ENCODE data around the gene DHRS12. TPM values are rescaled to one million over a fixed set of nuclear protein-coding genes. Genes with fewer than 3 reads are reported as not detected.

DHRS12 gene
- polyA plus RNA-seq, 1 experiment: 5.6 TPM

DNA sequence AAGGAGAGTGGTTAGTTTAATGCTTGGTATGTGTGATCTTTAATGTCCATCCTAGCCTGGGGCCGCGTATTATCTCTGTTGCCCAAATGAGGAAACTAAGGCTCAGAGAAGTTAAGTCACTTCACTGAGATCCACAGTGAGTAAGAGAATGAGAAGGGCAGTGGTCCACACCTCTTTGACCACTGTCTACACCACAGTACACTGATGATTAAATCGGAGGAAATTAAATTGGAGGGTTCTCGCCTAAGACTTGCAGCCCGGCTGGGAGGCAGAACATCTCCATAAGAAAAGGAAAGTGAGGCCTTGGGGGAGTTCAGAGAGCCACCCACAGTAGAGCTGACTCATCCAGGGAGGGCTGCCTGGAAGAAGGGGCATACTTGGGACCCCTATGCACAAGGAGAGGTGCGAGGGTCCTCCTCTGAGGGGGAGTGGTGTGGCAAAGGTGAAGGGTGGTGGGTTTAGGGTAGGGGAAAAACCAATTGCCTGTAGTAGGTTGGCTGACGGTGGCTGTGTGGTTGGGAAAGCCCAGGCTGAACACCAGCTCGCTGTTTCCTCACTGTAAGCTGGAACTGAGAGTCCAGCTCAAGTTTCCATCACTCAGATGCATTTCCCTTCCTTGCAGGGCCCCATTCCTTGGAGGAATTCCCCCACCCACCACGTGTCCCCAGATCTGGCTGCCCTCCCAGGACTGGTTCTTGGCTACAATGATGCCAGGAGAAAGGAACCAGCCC lies 15.0 kb upstream of the DHRS12 start:
- H3K36me3 ChIP-seq (ENCODE audit: control insufficient read depth, insufficient read depth, low read length): no peaks in the 10 kb centered on the region
- peaks cover 21% of the 10 kb centered on the region for H3K27me3 ChIP-seq (ENCODE audit: control insufficient read depth, insufficient read depth, low read length)
- no peak for DNase-seq (ENCODE audit: low read depth)
- ChIA-PET CTCF (no interaction called here), POLR2A (no interaction called here)
- no peak for TF ChIP-seq CTCF (IDR thresholded peaks at IDR 0.05; ENCODE audit: insufficient read depth, low read depth, low read length)
- no peak overlapping the region for H3K4me3 ChIP-seq (ENCODE audit: low read depth, low read length)

DNA sequence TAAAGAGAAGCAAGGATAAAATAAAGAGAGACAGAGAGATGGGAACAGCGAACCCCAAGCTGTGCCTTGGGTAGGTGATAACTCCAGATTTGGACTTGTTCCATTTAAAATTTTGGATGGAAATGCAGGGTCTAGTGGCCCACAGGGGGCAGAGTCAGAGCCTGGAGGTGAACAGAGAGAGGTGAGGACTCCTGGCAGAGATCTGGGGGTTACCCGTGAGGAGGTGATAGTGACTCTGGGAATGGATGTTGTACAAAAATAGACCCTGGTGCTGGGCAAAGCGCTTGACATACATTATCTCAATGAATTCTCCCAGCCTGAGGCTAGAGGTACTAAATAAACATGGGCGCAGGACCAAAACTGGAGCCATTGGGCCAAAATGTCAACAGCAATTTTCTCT lies 14.3 kb upstream of the DHRS12 start:
- no peak for TF ChIP-seq CTCF (IDR thresholded peaks at IDR 0.05; ENCODE audit: insufficient read depth, low read depth, low read length)
- Histone ChIP-seq H3K4me3 (ENCODE audit: low read depth, low read length) (no peak overlapping the region), H3K27me3 (ENCODE audit: control insufficient read depth, insufficient read depth, low read length) (peaks cover 21% of the 10 kb centered on the region), H3K36me3 (ENCODE audit: control insufficient read depth, insufficient read depth, low read length) (no peaks in the 10 kb centered on the region)
- DNase-seq (ENCODE audit: low read depth): no peak
- POLR2A ChIA-PET: no interaction called here
- CTCF ChIA-PET: no interaction called here

DNA sequence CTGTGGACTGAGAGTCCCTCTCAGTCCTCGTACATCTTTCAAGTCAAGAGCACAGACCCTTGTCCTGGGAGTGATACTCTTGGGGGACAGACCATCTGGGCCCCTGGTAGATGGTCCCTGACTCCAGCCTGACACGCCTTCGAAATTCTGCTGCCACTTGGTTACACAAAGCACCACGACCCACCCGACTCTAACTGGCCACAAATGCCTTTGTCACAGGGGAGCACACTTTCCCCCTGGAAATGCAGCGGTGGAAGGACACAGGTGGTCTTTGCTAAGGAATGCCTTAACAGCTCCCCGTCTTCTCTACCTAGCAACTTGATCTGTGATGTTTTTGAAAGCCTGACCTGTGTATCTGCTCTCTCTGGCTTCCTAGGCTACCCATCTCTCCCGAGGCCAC lies 13.8 kb upstream of the DHRS12 start:
- ChIA-PET POLR2A (no interaction called here), CTCF (no interaction called here)
- no peak for DNase-seq (ENCODE audit: low read depth)
- no peak for TF ChIP-seq CTCF (IDR thresholded peaks at IDR 0.05; ENCODE audit: insufficient read depth, low read depth, low read length)
- Histone ChIP-seq H3K27me3 (ENCODE audit: control insufficient read depth, insufficient read depth, low read length) (peaks cover 21% of the 10 kb centered on the region), H3K4me3 (ENCODE audit: low read depth, low read length) (no peak overlapping the region), H3K36me3 (ENCODE audit: control insufficient read depth, insufficient read depth, low read length) (no peaks in the 10 kb centered on the region)

DNA sequence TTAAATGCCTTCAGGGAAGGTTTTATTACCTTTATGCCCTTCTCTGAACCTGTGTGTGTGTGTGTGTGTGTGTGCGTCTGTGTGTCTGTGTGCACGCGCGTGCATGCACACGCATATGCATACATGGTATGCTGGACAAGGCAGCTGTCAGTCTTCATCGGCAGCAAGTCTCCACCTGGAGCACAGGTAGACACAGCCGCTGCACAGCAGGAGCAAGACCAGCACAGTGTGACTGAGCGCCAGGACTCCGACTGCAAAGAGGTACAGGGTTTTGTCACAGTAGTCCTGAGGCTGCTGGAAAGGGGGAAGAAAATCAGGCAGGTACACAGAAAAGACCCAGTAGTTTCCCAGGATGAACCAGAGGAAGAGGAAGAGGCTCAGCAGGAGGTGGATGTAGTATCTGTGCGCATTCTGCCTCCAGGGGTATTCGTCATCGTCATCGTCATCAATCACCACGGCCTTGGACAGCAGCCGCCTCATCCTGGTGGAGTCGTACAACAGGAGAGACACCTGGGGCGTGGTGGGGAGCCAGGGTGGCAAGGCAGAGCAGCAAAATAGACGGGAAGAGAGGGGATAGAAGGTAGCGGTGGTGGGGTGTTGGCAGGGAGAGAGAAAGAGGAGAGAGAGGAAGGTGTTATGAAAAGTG lies 12.8 kb upstream of the DHRS12 start:
- CTCF ChIA-PET: interaction anchor here (1.0 to 4.8 kb wide), 8 partner anchors 10 to 668 kb away, joined by 3 to 42 read pairs (median 12); partner anchors contain the start of gene NEK5
- no peak for DNase-seq (ENCODE audit: low read depth)
- Histone ChIP-seq H3K36me3 (ENCODE audit: control insufficient read depth, insufficient read depth, low read length) (no peaks in the 10 kb centered on the region), H3K4me3 (ENCODE audit: low read depth, low read length) (no peak overlapping the region), H3K27me3 (ENCODE audit: control insufficient read depth, insufficient read depth, low read length) (peaks cover 20% of the 10 kb centered on the region)
- POLR2A ChIA-PET: no interaction called here
- no peak for TF ChIP-seq CTCF (IDR thresholded peaks at IDR 0.05; ENCODE audit: insufficient read depth, low read depth, low read length)

DNA sequence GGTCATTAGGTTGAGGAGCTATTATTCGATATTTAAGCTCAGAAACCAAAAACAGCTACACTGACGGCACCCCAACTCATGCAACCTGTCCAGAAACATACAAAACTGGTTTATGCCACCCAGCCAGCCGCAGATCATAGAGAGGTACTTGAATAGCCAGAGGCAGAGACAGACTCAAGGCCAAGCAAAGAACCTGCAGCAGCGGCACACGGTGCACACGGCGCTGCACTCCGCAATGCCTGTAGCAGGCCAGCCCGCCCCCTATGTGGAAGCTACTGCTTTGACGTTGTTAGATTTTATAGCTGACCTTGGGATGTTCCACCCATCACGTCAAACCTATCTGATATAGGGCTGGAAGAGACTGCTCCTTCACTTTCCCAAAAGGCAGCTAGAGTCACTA lies 11.9 kb upstream of the DHRS12 start:
- POLR2A ChIA-PET: interaction anchor here (0.6 kb wide), 1 partner anchor 338 kb away, joined by 4 read pairs; no protein-coding TSS in a partner anchor
- H3K27me3 ChIP-seq (ENCODE audit: control insufficient read depth, insufficient read depth, low read length): peaks cover 20% of the 10 kb centered on the region
- no peak for TF ChIP-seq CTCF (IDR thresholded peaks at IDR 0.05; ENCODE audit: insufficient read depth, low read depth, low read length)

More for the DNA sequence above, 11.9 kb upstream of the DHRS12 start:
- DNase-seq (ENCODE audit: low read depth): no peak
- H3K36me3 ChIP-seq (ENCODE audit: control insufficient read depth, insufficient read depth, low read length): no peaks in the 10 kb centered on the region
- CTCF ChIA-PET: interaction anchor here (0.5 to 4.8 kb wide), 14 partner anchors 10 to 667 kb away, joined by 3 to 42 read pairs (median 4); partner anchors contain the start of gene NEK5
- no peak overlapping the region for H3K4me3 ChIP-seq (ENCODE audit: low read depth, low read length)

Data from BJ (cell line).